Activated CD8-positive, alpha-beta T cell treated with anti-CD3 and anti-CD28 coated beads, Interleukin-2, amount 10 ng/mL, durations not matched to agents 7 days and 5 days (primary cell): ENCODE results near the gene FBXO38. TPM values are rescaled to one million over a fixed set of nuclear protein-coding genes. Genes with fewer than 3 reads are reported as not detected.

Experiments used
- ATAC-seq: fragments of 150-1000 bp; cut with Tn5 transposase; one replicate; pipeline ENCODE4 v1.10.0; 2021; ENCODE audit warnings: moderate library complexity
- CTCF ChIA-PET: fragments of 350-600 bp; sonication (Branson Sonifier 250); formaldehyde crosslinking; loops from one replicate; lab custom pipeline; 2021; ENCODE audit warnings: antibody characterized with exemption; lab: Charles Lee
- POLR2A ChIA-PET: fragments of 350-600 bp; sonication (Branson Sonifier 250); formaldehyde crosslinking; loops from one replicate; lab custom pipeline; 2021; ENCODE audit warnings: antibody characterized with exemption; lab: Charles Lee
- DNase-seq: peaks from one replicate; pipeline ENCODE4 v3.0.0-alpha.2; 2020
- H3K27ac Mint-ChIP-seq: one replicate; pipeline ENCODE4 v1.8.0; 2021; ENCODE audit warnings: mild to moderate bottlenecking, mixed read lengths
- H3K27me3 Mint-ChIP-seq: one replicate; pipeline ENCODE4 v1.8.0; 2021; ENCODE audit warnings: low read depth, mixed read lengths
- H3K36me3 Mint-ChIP-seq: one replicate; pipeline ENCODE4 v1.8.0; 2021; ENCODE audit warnings: low read depth, mixed read lengths
- H3K4me1 Mint-ChIP-seq: one replicate; pipeline ENCODE4 v1.8.0; 2021; ENCODE audit warnings: low read depth, mixed read lengths
- H3K4me3 Mint-ChIP-seq: one replicate; pipeline ENCODE4 v1.8.0; 2021; ENCODE audit warnings: mild to moderate bottlenecking, mixed read lengths
- H3K9me3 Mint-ChIP-seq: one replicate; pipeline ENCODE4 v1.8.0; 2022; ENCODE audit warnings: mixed read lengths; ENCODE audit not compliant: insufficient read depth
- total RNA-seq, 2 experiments: library from RNA; stranded (reverse); gene quantifications; one replicate each; pipeline ENCODE4 v1.2.3, GENCODE V29; 2021

Gene FBXO38, protein sequence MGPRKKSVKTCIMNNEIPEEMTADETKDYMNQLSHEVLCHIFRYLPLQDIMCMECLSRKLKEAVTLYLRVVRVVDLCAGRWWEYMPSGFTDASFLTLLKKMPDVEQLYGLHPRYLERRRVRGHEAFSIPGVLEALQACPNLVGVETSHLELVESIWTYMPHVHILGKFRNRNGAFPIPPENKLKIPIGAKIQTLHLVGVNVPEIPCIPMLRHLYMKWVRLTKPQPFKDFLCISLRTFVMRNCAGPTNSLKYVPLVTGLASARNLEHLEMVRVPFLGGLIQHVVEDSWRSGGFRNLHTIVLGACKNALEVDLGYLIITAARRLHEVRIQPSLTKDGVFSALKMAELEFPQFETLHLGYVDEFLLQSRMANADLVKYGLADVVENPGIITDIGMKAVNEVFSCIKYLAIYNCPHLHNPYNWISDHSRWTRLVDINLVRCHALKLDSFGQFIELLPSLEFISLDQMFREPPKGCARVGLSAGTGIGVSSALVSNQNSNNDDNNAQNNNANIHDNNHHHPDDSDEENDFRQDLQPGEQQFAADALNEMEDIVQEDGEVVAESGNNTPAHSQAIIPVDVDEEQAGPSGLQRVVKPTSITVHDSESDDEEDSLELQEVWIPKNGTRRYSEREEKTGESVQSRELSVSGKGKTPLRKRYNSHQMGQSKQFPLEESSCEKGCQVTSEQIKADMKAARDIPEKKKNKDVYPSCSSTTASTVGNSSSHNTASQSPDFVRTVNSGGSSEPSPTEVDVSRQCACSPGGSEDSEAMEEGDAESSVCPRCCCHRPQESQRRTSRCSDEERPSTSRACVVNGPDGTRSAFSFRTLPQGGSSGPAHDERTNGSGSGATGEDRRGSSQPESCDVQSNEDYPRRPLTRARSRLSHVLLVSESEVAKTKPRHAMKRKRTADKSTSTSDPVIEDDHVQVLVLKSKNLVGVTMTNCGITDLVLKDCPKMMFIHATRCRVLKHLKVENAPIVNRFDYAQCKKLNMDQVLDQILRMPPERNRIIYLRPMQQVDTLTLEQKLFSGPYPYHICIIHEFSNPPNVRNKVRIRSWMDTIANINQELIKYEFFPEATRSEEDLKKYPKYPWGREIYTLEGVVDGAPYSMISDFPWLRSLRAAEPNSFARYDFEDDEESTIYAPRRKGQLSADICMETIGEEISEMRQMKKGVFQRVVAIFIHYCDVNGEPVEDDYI
- total RNA-seq, result 10 to 100 TPM; 37.4 to 47.6 TPM

DNA sequence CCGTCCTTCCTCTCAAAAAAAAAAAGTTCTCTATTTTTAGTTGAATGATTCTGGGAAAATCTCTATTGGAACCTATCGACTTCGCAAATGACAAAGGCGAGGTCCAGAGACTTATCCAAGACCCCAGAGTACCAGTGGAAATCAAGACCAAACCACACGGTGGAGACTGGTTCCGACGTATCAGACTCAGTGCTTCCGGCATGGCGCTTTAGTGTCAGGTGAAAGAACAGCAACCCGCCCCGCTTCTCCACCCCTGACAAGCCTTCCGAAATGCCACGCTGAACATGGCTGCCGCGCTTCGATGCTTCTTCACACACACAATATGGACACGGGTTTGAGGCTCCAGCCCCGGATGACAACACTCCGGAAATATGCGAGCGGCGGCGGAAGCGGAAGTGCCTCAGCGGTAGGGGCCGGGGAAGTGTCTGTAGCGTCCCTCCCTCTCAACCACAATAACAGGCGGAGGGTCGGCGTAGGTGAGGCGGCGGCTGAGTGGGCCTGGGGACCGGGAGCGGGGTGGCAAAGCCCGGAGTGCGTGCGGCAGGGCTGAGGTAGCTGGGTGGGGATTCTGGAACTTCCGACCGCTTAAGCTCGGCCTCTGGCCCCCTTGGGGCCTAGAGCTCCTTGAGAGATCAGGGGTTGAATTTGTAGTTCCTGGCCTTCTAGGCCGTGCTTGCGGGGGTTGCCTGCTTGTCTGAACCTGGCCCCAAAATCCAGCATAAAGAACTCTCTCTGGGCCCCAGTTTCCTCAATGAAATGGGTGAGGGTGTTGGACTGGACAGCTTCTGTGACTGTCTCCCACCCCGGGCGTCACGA lies at the start of gene FBXO38:
Gene FBXO38 (plus strand): TSS at position 395 of the 816 bp plus-strand sequence. CDS start 10,819 bp downstream, outside the sequence.
- ChIA-PET CTCF (interaction anchor here (0.6 to 1.0 kb wide), 2 partner anchors 9 to 205 kb away, joined by 3 to 5 read pairs; no protein-coding TSS in a partner anchor), POLR2A (interaction anchor here (0.7 to 1.4 kb wide), 3 partner anchors 9 to 21 kb away, joined by 3 to 7 read pairs (median 3); no protein-coding TSS in a partner anchor)
- peak; percentile 98 for ATAC-seq
- H3K4me1 Mint-ChIP-seq, result peaks cover 60% of the 10 kb centered on the region
- peaks cover 33% of the 10 kb centered on the region for H3K36me3 Mint-ChIP-seq
- H3K27me3 Mint-ChIP-seq, result no peaks in the 10 kb centered on the region
- H3K4me3 Mint-ChIP-seq, result peak within 1 kb of the TSS; percentile 91
- DNase-seq, result peak; percentile 98
- H3K27ac Mint-ChIP-seq, result peak within 1 kb of the TSS; percentile 97
- H3K9me3 Mint-ChIP-seq, result peaks cover 10% of the 10 kb centered on the region

- Mint-ChIP-seq H3K9me3 (no peaks in the 10 kb centered on the region), H3K27me3 (no peaks in the 10 kb centered on the region), H3K36me3 (no peaks in the 10 kb centered on the region), H3K27ac (no peak within 1 kb of the TSS), H3K4me3 (no peak within 1 kb of the TSS), H3K4me1 (no peaks in the 10 kb centered on the region)
- no peak for DNase-seq
- no peak for ATAC-seq
- POLR2A ChIA-PET, result no interaction called here
- CTCF ChIA-PET, result interaction anchor here (0.8 kb wide), 1 partner anchor 39 kb away, joined by 5 read pairs; no protein-coding TSS in a partner anchor
Measured at GRCh38 chr5:148335259-148335658, 48.5 kb upstream of the FBXO38 start, which contains the start of gene SPINK9. SPINK9 (plus strand) TSS chr5:148335559; CDS start chr5:148335614, 55 bp downstream.

- no peak for ATAC-seq
- DNase-seq, result no peak
- POLR2A ChIA-PET, result no interaction called here
- H3K36me3 Mint-ChIP-seq, result no peaks in the 10 kb centered on the region
- no peaks in the 10 kb centered on the region for H3K27me3 Mint-ChIP-seq
- no peak overlapping the region for H3K4me3 Mint-ChIP-seq
- no peaks in the 10 kb centered on the region for H3K4me1 Mint-ChIP-seq
- no peak overlapping the region for H3K27ac Mint-ChIP-seq
- H3K9me3 Mint-ChIP-seq, result no peaks in the 10 kb centered on the region
- CTCF ChIA-PET, result no interaction called here
Measured at GRCh38 chr5:148336704-148337435, 46.9 kb upstream of the FBXO38 start.

DNA sequence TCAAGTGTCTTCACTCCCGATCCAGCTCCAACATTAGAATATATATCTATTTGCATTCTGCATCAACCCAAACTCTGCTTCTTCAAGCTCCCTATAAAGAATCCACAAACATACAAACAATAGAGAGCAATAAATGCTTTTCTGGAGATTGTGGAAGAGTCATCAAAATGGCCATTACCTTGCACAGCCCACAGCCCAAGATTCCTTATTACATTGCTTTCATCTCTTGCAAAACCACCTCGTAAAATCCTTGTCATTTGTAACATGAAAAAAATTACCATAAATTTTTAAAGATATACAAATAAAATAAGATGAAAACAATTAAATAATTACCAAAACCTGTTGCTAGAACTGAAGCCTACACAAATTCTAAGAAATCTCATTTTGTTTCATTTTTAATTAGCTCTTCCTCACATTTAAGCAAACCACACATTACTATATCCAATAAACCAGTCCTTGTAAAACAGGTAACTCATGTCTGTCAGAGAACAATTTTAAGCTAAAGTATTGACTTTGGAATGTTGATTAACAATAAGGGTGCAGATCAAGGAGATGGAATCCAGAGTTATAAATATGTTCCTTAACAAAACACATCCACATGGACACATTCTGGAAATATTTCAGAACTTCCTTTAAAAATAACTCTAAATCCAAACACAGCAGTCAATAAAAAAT lies 41.2 kb upstream of the FBXO38 start:
- no peaks in the 10 kb centered on the region for H3K4me1 Mint-ChIP-seq
- ChIA-PET CTCF (no interaction called here), POLR2A (no interaction called here)
- no peaks in the 10 kb centered on the region for H3K9me3 Mint-ChIP-seq
- H3K27ac Mint-ChIP-seq, result no peak overlapping the region
- no peak for ATAC-seq
- H3K4me3 Mint-ChIP-seq, result no peak overlapping the region
- no peaks in the 10 kb centered on the region for H3K36me3 Mint-ChIP-seq
- DNase-seq, result no peak
- no peaks in the 10 kb centered on the region for H3K27me3 Mint-ChIP-seq

- DNase-seq, result no peak
- no peak for ATAC-seq
- Mint-ChIP-seq H3K36me3 (no peaks in the 10 kb centered on the region), H3K4me3 (no peak overlapping the region), H3K9me3 (no peaks in the 10 kb centered on the region), H3K27ac (no peak overlapping the region), H3K4me1 (no peaks in the 10 kb centered on the region), H3K27me3 (no peaks in the 10 kb centered on the region)
- CTCF ChIA-PET, result no interaction called here
- POLR2A ChIA-PET, result no interaction called here
Measured at GRCh38 chr5:148343046-148343407, 40.7 kb upstream of the FBXO38 start.

DNA sequence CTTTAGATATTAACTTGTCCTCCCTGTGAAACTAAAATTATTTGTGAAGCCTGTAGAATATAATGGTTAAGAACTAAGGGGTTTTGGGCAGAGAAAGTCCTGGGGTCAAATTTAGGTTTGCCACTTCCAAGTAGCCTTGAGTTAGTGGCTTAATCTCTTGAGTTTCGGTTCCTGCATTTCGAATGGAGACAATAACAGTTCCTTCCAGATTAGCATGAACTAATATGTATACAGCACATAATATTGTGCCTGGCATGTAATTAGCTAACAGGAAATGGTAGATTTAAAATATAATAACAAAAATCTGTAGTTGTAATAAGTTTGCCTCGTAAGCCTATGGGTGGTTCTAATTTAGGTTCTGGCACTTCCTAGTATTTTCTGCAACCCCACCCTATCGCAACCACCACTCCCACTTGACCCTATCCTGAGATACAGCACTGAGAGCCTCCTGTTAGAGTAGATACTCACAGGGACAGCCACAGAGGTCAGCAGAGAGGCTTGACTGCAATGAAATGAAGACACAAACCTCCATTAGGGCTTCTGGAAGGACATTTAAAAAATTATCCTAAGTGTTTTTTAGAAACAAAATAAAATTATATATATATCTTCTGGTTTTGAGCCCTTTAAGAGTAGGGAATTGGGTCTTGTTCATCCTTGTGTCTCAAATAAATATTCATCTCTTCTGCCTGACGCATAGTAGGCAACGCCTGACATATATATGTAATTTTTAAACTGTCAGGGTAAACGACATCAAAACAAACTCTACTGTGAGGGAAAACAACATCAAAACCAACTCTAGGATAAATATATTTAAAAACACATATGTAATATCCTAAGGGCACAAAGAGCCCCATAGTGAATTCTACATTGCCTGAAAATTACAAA lies 39.9 kb upstream of the FBXO38 start:
- H3K4me3 Mint-ChIP-seq, result no peak overlapping the region
- POLR2A ChIA-PET, result no interaction called here
- DNase-seq (no peak), ATAC-seq (no peak)
- no peaks in the 10 kb centered on the region for H3K4me1 Mint-ChIP-seq
- no peaks in the 10 kb centered on the region for H3K36me3 Mint-ChIP-seq
- CTCF ChIA-PET, result no interaction called here
- H3K27me3 Mint-ChIP-seq, result no peaks in the 10 kb centered on the region
- H3K9me3 Mint-ChIP-seq, result no peaks in the 10 kb centered on the region
- no peak overlapping the region for H3K27ac Mint-ChIP-seq

DNA sequence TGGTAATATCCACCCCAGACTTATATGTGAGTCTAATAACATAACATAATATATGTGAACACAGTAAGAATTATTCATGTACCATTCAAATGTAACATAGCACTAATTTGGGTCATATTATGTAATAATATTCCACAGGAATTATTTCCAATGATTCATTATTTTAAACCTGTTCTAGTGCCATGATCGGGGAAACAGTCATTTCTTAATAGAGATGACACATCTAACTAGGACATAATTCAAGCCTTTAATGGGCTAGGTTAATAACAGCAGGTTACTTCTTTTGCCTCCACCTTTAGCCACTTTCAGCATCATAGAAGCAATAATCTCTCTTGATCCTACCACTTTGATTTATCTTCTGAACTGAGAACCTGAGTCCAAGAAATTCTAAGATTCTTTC lies 36.1 kb upstream of the FBXO38 start:
- no peak for DNase-seq
- ChIA-PET POLR2A (no interaction called here), CTCF (no interaction called here)
- Mint-ChIP-seq H3K4me3 (no peak overlapping the region), H3K4me1 (no peaks in the 10 kb centered on the region), H3K27ac (no peak overlapping the region), H3K9me3 (no peaks in the 10 kb centered on the region), H3K36me3 (no peaks in the 10 kb centered on the region), H3K27me3 (no peaks in the 10 kb centered on the region)
- no peak for ATAC-seq

GRCh38 chr5:148352696-148353095 lies 31.1 kb upstream of the FBXO38 start:
- no peaks in the 10 kb centered on the region for H3K4me1 Mint-ChIP-seq
- ATAC-seq, result no peak
- no peak overlapping the region for H3K27ac Mint-ChIP-seq
- H3K9me3 Mint-ChIP-seq, result no peaks in the 10 kb centered on the region
- DNase-seq, result no peak
- no peaks in the 10 kb centered on the region for H3K27me3 Mint-ChIP-seq
- CTCF ChIA-PET, result no interaction called here
- POLR2A ChIA-PET, result no interaction called here
- H3K36me3 Mint-ChIP-seq, result no peaks in the 10 kb centered on the region
- no peak overlapping the region for H3K4me3 Mint-ChIP-seq

GRCh38 chr5:148353634-148354033 lies 30.1 kb upstream of the FBXO38 start:
- no peak overlapping the region for H3K4me3 Mint-ChIP-seq

More at GRCh38 chr5:148353634-148354033, 30.1 kb upstream of the FBXO38 start:
- Mint-ChIP-seq H3K9me3 (no peaks in the 10 kb centered on the region), H3K27me3 (no peaks in the 10 kb centered on the region), H3K27ac (no peak overlapping the region), H3K4me1 (no peaks in the 10 kb centered on the region), H3K36me3 (no peaks in the 10 kb centered on the region)
- ChIA-PET POLR2A (no interaction called here), CTCF (no interaction called here)
- ATAC-seq (no peak), DNase-seq (no peak)
